Measurements from ENCODE around the gene MDM2. TPM values are rescaled to one million over a fixed set of nuclear protein-coding genes. Genes with fewer than 3 reads are reported as not detected.

Gene MDM2
- total RNA-seq, 1 experiment from 2014 or later: 97.1 TPM

DNA sequence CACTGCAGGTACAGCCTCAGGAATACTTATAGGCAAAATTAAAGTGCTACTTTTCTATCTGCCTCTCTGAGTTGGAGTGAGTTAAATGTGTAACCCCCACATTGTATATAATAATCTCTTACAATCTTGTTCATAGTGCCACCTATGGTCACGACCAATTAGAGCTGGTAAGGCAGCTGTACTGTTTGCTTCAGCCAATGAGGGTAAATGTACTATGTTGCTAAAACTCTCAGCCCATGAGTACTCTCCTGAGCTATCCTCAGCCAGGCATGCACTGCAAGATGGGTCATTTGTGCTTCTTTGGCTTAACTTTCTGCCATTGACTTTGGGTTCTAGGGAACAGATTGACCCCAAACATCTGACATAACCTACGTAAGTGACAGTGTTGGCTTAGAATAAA, 15.0 kb upstream of the MDM2 start:
- BruUV-seq (replicated peaks): no TSS peak
- peak; percentile 46 for DNase-seq
- H3K9me3 Mint-ChIP-seq (ENCODE audit: low read depth, unreplicated experiment): no peaks in the 10 kb centered on the region
- H3K27ac Mint-ChIP-seq (ENCODE audit: unreplicated experiment): no peak overlapping the region
- intact Hi-C loops (cut with micrococcal nuclease; ENCODE audit: unreplicated experiment): no loop called here
- TF ChIP-seq, protein P1, sequence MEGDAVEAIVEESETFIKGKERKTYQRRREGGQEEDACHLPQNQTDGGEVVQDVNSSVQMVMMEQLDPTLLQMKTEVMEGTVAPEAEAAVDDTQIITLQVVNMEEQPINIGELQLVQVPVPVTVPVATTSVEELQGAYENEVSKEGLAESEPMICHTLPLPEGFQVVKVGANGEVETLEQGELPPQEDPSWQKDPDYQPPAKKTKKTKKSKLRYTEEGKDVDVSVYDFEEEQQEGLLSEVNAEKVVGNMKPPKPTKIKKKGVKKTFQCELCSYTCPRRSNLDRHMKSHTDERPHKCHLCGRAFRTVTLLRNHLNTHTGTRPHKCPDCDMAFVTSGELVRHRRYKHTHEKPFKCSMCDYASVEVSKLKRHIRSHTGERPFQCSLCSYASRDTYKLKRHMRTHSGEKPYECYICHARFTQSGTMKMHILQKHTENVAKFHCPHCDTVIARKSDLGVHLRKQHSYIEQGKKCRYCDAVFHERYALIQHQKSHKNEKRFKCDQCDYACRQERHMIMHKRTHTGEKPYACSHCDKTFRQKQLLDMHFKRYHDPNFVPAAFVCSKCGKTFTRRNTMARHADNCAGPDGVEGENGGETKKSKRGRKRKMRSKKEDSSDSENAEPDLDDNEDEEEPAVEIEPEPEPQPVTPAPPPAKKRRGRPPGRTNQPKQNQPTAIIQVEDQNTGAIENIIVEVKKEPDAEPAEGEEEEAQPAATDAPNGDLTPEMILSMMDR (IDR thresholded peaks at IDR 0.05; ENCODE audit: unreplicated experiment): no peak
- H3K36me3 Mint-ChIP-seq (ENCODE audit: insufficient read depth, unreplicated experiment): no peaks in the 10 kb centered on the region
- H3K27me3 Mint-ChIP-seq (ENCODE audit: unreplicated experiment): no peaks in the 10 kb centered on the region
- H3K4me3 Mint-ChIP-seq (ENCODE audit: low read depth, unreplicated experiment): no peak overlapping the region
- peaks cover 5% of the 10 kb centered on the region for H3K4me1 Mint-ChIP-seq (ENCODE audit: low read depth, unreplicated experiment)
- CTCF ChIA-PET: interaction anchor here (0.6 to 1.6 kb wide), 2 partner anchors 15 to 117 kb away, joined by 3 to 6 read pairs; partner anchors contain the start of gene MDM2

DNA sequence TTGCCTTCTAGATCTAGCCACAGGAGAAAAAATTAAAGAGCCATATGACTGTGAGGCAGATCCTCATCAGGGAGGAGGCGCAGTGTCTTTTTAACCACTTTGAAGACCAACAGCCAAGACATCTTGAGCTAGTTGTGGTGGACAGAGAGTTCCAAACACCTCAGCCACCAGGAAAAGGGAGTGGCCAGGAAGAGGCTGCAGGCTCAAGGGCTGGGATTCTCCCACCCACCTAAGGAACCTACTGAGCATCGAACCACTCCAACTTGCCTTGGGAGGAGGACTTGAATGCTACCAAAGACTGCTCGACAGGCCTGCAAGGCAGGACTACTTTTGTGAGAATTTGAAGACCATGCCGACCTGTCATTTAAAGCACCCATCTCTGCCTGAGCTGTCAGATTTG, 14.5 kb upstream of the MDM2 start:
- no TSS peak for BruUV-seq (replicated peaks)
- H3K36me3 Mint-ChIP-seq (ENCODE audit: insufficient read depth, unreplicated experiment): no peaks in the 10 kb centered on the region
- TF ChIP-seq, protein P1 (IDR thresholded peaks at IDR 0.05; ENCODE audit: unreplicated experiment): no peak
- CTCF ChIA-PET: interaction anchor here (0.6 to 1.6 kb wide), 2 partner anchors 14 to 117 kb away, joined by 3 to 6 read pairs; partner anchors contain the start of gene MDM2
- no peaks in the 10 kb centered on the region for H3K27me3 Mint-ChIP-seq (ENCODE audit: unreplicated experiment)
- no peaks in the 10 kb centered on the region for H3K9me3 Mint-ChIP-seq (ENCODE audit: low read depth, unreplicated experiment)
- intact Hi-C loops (cut with micrococcal nuclease; ENCODE audit: unreplicated experiment): no loop called here
- no peak overlapping the region for H3K27ac Mint-ChIP-seq (ENCODE audit: unreplicated experiment)
- no peak overlapping the region for H3K4me3 Mint-ChIP-seq (ENCODE audit: low read depth, unreplicated experiment)
- H3K4me1 Mint-ChIP-seq (ENCODE audit: low read depth, unreplicated experiment): no peaks in the 10 kb centered on the region
- no peak for DNase-seq

DNA sequence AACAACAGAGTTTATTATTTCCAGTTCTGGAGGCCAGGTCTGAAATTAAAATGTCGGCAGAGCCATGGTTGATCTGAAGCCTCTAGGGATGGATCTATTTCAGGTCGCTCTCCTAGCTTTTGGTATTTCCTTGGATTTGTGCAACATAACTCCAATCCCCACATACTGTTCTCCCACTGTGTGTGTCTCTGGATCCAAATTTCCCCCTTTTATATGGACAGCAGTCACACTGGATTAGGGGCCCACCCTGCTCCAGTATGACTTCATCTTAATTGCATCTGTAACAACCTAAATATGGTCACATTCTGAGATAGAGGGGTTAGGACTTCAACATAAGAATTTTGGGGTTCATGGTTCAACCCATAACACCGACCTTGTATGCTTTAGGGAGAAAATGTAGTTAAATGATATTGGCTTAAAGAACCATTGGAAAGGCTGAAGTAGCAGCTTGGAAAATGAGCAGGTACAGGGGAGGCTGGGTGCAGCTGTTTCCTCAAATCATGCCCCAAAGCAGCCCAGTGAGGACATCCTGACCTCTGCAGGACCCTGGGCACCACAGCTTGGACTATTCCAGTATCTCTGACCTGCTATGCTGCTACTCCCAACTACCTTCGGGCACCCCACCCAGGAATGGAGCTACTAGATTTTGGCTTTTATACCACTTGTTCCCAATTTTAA, 13.9 kb upstream of the MDM2 start:
- H3K9me3 Mint-ChIP-seq (ENCODE audit: low read depth, unreplicated experiment): no peaks in the 10 kb centered on the region
- intact Hi-C loops (cut with micrococcal nuclease; ENCODE audit: unreplicated experiment): no loop called here
- BruUV-seq (replicated peaks): no TSS peak
- no peaks in the 10 kb centered on the region for H3K36me3 Mint-ChIP-seq (ENCODE audit: insufficient read depth, unreplicated experiment)
- TF ChIP-seq, protein P1 (IDR thresholded peaks at IDR 0.05; ENCODE audit: unreplicated experiment): no peak
- CTCF ChIA-PET: interaction anchor here (1.2 kb wide), 1 partner anchor 36 kb away, joined by 5 read pairs; no protein-coding TSS in a partner anchor
- no peak overlapping the region for H3K27ac Mint-ChIP-seq (ENCODE audit: unreplicated experiment)
- no peak overlapping the region for H3K4me3 Mint-ChIP-seq (ENCODE audit: low read depth, unreplicated experiment)
- no peak for DNase-seq
- H3K27me3 Mint-ChIP-seq (ENCODE audit: unreplicated experiment): no peaks in the 10 kb centered on the region
- no peaks in the 10 kb centered on the region for H3K4me1 Mint-ChIP-seq (ENCODE audit: low read depth, unreplicated experiment)

DNA sequence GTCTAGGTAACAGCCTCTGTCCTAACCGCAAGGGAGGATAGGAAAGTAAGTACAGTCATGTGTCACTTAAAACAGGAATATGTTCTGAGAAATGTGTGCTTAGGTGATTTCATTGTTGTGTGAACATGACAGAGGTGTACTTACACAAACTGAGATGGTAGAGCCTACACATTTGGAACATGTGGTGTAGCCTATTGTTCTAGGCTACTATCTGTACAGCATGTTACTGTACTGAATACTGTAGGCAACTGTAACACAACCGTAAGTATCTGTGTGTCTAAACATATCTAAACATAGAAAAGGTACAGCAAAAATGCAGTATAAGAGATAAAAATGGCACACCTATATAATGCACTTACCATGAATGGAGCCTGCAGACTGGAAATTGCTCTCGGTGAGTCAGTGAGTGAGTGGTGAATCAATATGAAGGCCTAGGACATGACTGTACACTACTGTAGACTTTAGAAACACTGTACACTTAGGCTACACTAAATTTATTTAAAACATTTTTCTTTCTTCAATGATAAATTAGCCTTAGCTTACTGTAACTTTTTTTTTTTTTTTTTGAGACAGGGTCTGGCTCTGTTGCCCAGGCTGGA, 13.2 kb upstream of the MDM2 start:
- peaks cover 3% of the 10 kb centered on the region for H3K4me1 Mint-ChIP-seq (ENCODE audit: low read depth, unreplicated experiment)
- no peaks in the 10 kb centered on the region for H3K9me3 Mint-ChIP-seq (ENCODE audit: low read depth, unreplicated experiment)
- no peak for DNase-seq
- BruUV-seq (replicated peaks): no TSS peak
- intact Hi-C loops (cut with micrococcal nuclease; ENCODE audit: unreplicated experiment): no loop called here
- H3K27me3 Mint-ChIP-seq (ENCODE audit: unreplicated experiment): no peaks in the 10 kb centered on the region
- H3K27ac Mint-ChIP-seq (ENCODE audit: unreplicated experiment): no peak overlapping the region
- CTCF ChIA-PET: interaction anchor here (0.9 to 1.2 kb wide), 2 partner anchors 9 to 35 kb away, joined by 3 to 5 read pairs; no protein-coding TSS in a partner anchor
- TF ChIP-seq, protein P1 (IDR thresholded peaks at IDR 0.05; ENCODE audit: unreplicated experiment): no peak
- H3K4me3 Mint-ChIP-seq (ENCODE audit: low read depth, unreplicated experiment): no peak overlapping the region
- H3K36me3 Mint-ChIP-seq (ENCODE audit: insufficient read depth, unreplicated experiment): no peaks in the 10 kb centered on the region
